Measurements from ENCODE around the gene CST9L. TPM values are rescaled to one million over a fixed set of nuclear protein-coding genes. Genes with fewer than 3 reads are reported as not detected.

CST9L gene
- not detected for polyA plus RNA-seq (ENCODE audit: insufficient read length in 4 of 4)

GRCh38 chr20:23568320-23568970 is at the start of gene CST9L:
TSS of gene CST9L (minus strand) at chr20:23568484. CDS start at chr20:23568450, 34 bp downstream.
- DNase-seq (ENCODE audit: low read depth in 4 of 4, low spot score in 3 of 4) = no peak

GRCh38 chr20:23614163-23614562 is 45.9 kb upstream of the CST9L start:
- no peak for DNase-seq (ENCODE audit: low read depth in 4 of 4, low spot score in 3 of 4)

GRCh38 chr20:23613676-23614075 is 45.4 kb upstream of the CST9L start:
- no peak for DNase-seq (ENCODE audit: low read depth in 4 of 4, low spot score in 3 of 4)

- no peak for DNase-seq (ENCODE audit: low read depth in 4 of 4, low spot score in 3 of 4)
Observed at GRCh38 chr20:23612396-23612795, 44.1 kb upstream of the CST9L start.

GRCh38 chr20:23609486-23610109 is 41.3 kb upstream of the CST9L start:
- DNase-seq (ENCODE audit: low read depth in 4 of 4, low spot score in 3 of 4) = no peak

- no peak for DNase-seq (ENCODE audit: low read depth in 4 of 4, low spot score in 3 of 4)
Observed at GRCh38 chr20:23608251-23608846, 40.1 kb upstream of the CST9L start.

GRCh38 chr20:23607497-23608245 is 39.4 kb upstream of the CST9L start:
- no peak for DNase-seq (ENCODE audit: low read depth in 4 of 4, low spot score in 3 of 4)

- DNase-seq (ENCODE audit: low read depth in 4 of 4, low spot score in 3 of 4) = peak; percentile 41 to 60 (median 48)
Observed at GRCh38 chr20:23606652-23607049, 38.4 kb upstream of the CST9L start.

GRCh38 chr20:23605867-23606651 is 37.8 kb upstream of the CST9L start, which contains the start of gene CST9:
TSS of gene CST9 (minus strand) at chr20:23605917. CDS start at chr20:23605864, 53 bp downstream.
- no peak for DNase-seq (ENCODE audit: low read depth in 4 of 4, low spot score in 3 of 4)

- DNase-seq (ENCODE audit: low read depth in 4 of 4, low spot score in 3 of 4) = no peak
Observed at GRCh38 chr20:23604306-23604705, 36.0 kb upstream of the CST9L start.

- no peak for DNase-seq (ENCODE audit: low read depth in 4 of 4, low spot score in 3 of 4)
Observed at GRCh38 chr20:23603321-23603720, 35.0 kb upstream of the CST9L start.

- DNase-seq (ENCODE audit: low read depth in 4 of 4, low spot score in 3 of 4) = no peak
Observed at GRCh38 chr20:23602699-23603098, 34.4 kb upstream of the CST9L start.

GRCh38 chr20:23602241-23602640 is 34.0 kb upstream of the CST9L start:
- no peak for DNase-seq (ENCODE audit: low read depth in 4 of 4, low spot score in 3 of 4)

GRCh38 chr20:23601715-23602114 is 33.4 kb upstream of the CST9L start:
- no peak for DNase-seq (ENCODE audit: low read depth in 4 of 4, low spot score in 3 of 4)

- DNase-seq (ENCODE audit: low read depth in 4 of 4, low spot score in 3 of 4) = no peak
Observed at GRCh38 chr20:23598481-23598880, 30.2 kb upstream of the CST9L start.

- no peak for DNase-seq (ENCODE audit: low read depth in 4 of 4, low spot score in 3 of 4)
Observed at GRCh38 chr20:23596579-23597250, 28.4 kb upstream of the CST9L start.

GRCh38 chr20:23595941-23596340 is 27.7 kb upstream of the CST9L start:
- no peak for DNase-seq (ENCODE audit: low read depth in 4 of 4, low spot score in 3 of 4)

GRCh38 chr20:23588434-23589403 is 20.4 kb upstream of the CST9L start:
- DNase-seq (ENCODE audit: low read depth in 4 of 4, low spot score in 3 of 4) = no peak

- no peak for DNase-seq (ENCODE audit: low read depth in 4 of 4, low spot score in 3 of 4)
Observed at GRCh38 chr20:23587631-23588030, 19.3 kb upstream of the CST9L start.

All from right renal pelvis (tissue), 4 donors.